GM21447 (cell line): ENCODE results near the gene R3HCC1L.
"Not testable (repeated sequence)": the region's sequence is repeated elsewhere in the genome, so short reads cannot be mapped to it uniquely, and the experiment has no call there.

Experiments used
- ATAC-seq: cut with Tn5 transposase; IDR thresholded peaks from one replicate; pipeline ENCODE4 v1.9.1; 2021; ENCODE audit not compliant: unreplicated experiment

The R3HCC1L gene

GRCh38 chr10:98128802-98129201, 5.7 kb upstream of the R3HCC1L start:
- ATAC-seq, result no peak

- no peak for ATAC-seq
Measured at GRCh38 chr10:98131619-98132018, 2.8 kb upstream of the R3HCC1L start.

- ATAC-seq, result peak; percentile 37
Measured at GRCh38 chr10:98133075-98133752, 1.2 kb upstream of the R3HCC1L start.

- ATAC-seq, result no peak
Measured at GRCh38 chr10:98134117-98134430, 383 bp upstream of the R3HCC1L start.

GRCh38 chr10:98135222-98135899, 904 bp downstream of the R3HCC1L start:
- ATAC-seq, result peak; percentile 2

DNA sequence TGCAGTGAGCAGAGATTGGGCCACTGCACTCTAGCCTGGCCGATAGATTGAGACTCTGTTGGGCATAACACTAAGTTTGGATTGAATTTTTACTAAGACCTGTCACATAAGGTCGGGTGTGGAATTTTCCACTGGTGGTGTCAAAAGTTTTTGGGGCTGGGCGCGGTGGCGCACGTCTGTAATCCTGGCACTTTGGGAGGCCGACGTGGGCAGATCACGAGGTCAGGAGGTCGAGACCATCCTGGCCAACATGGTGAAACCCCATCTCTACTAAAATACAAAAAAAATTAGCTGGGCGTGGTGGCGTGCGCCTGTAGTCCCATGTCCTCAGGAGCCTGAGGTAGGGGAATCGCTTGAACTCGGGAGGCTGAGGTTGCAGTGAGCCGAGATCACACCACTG, 2.3 kb downstream of the R3HCC1L start:
- ATAC-seq, result not testable (repeated sequence)

GRCh38 chr10:98138031-98138430, 3.6 kb downstream of the R3HCC1L start:
- ATAC-seq, result no peak

DNA sequence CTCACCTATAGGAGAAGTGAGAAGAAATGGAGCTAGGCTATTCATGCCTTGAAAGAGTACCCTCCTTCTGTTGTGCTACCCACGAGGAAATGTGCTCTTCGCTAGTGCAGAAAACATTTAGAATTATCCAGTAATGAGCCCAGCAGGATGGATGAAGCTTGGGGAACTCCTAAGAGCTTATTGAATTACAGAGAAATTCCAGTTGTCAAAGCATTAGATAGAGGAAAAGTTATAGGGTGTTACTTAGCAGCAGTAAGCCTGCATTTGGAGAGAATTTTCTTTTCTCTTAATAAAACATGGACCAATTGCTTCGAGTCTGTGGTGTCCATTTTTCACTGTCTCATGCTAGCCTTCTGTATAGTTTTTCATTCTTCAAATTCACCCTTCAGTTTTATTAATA, 5.0 kb downstream of the R3HCC1L start:
- ATAC-seq, result no peak

GRCh38 chr10:98141484-98142073, 7.1 kb downstream of the R3HCC1L start:
- ATAC-seq, result no peak

GRCh38 chr10:98144985-98145384, 10.5 kb downstream of the R3HCC1L start:
- ATAC-seq, result no peak

DNA sequence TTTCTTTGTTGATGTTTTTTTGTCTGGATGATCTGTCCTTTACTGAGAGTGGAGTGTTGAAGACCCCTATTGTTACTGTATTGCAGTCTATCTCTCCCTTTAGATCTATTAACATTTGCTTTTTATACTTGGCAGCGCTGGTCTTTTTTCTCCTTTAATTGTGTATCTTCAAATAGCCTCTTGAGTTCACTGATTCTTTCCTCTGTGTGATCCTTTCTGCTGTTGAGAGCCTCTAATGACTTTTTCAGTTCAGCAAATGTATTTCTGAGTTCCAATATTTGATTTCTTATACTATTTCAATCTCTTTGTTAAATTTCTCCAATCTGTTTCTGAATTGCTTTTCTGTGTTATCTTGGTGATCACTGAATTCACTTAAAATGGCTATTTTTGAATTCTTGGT, 15.4 kb downstream of the R3HCC1L start:
- ATAC-seq, result no peak

- ATAC-seq, result no peak
Measured at GRCh38 chr10:98150544-98150943, 16.1 kb downstream of the R3HCC1L start.

DNA sequence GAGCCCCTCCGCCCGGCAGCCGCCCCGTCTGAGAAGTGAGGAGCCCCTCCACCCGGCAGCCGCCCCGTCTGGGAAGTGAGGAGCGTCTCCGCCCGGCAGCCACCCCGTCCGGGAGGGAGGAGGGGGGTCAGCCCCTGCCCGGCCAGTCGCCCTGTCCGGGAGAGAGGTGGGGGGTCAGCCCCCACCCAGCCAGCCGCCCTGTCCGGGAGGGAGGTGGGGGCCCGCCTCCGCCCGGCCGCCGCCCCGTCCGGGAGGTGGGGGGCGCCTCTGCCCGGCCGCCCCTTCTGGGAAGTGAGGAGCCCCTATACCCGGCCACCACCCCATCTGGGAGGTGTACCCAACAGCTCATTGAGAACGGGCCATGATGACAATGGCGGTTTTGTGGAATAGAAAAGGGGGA, 18.3 kb downstream of the R3HCC1L start:
- ATAC-seq, result not testable (repeated sequence)

DNA sequence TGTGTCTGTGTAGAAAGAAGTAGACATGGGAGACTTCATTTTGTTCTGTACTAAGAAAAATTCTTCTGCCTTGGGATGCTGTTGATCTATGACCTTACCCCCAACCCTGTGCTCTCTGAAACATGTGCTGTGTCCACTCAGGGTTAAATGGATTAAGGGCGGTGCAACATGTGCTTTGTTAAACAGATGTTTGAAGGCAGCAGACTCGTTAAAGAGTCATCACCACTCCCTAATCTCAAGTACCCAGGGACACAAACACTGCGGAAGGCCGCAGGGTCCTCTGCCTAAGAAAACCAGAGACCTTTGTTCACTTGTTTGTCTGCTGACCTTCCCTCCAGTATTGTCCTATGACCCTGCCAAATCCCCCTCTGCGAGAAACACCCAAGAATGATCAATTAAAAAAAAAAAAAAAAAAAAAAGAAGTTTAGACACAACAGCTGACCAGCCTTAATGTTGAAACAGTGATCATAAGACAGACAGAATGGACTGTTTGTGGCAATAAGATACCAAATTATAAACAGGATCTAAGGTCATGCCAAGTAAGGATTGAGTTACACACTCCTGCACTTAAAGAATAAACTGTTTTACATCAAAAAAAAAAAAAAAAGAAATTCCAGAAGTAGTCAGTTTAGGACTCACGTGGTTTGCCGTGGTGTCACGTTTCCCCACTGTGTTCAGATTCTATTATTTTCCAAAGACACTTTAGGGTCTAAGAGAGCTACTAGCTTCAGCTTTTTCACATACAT, 18.9 kb downstream of the R3HCC1L start:
- ATAC-seq, result not testable (repeated sequence)

DNA sequence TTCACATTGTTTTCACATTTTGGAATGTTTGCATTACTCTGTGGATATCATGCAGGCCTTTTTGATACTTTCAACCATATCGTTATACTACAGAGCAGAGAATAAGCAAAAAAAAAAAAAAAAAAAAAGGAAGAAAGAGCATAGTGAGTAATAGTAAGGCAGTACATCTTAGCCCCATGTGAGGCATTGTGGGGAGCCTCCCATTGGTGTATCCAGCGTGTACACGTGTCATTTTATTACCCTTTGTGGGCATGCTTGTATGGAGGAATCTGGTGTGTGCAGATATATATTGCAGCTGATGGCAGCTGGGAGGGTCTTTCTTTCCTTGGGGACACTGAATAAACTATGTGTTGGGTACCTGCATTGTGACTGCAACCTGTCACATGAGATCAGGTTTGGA, 19.6 kb downstream of the R3HCC1L start:
- no peak for ATAC-seq

- ATAC-seq, result no peak
Measured at GRCh38 chr10:98158576-98158975, 24.1 kb downstream of the R3HCC1L start.

GRCh38 chr10:98163941-98164340, 29.5 kb downstream of the R3HCC1L start:
- ATAC-seq, result no peak

DNA sequence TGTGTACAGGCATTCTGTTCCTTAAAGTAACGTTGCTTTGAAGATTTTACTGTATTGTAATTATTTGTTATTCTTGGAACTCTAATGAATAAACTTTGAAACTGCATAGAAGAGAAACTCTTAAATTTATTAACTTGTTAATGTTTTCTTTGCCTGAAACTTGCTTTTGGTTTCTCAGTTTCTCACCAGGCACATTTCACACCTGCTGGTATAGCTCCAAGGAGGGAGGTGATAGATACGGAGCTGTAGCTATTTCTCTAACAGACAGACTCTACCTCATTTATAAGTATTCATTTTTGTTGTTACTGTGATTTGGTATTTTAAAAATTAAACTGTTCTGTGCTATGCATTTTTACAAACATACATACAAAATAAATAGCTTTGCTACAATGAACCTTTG, 32.7 kb downstream of the R3HCC1L start:
- ATAC-seq, result no peak

DNA sequence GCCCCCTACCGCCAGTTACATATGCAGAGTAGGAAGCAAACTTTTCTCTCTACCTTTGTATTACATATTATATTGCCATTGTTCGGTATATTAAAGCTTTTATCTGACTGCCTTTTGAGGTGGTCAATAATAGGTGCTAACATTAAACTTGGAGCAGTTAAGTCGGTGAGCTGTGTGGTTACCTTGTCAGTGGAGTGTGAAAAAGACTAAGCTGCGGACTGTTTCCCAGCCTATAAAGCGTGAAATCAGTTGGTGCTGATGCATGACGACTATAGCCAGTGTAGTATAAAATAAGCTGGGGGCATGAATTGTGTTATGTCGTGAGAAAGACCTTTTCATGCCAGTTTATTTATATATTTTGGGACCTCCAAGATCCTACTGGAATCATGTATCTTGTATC, 33.7 kb downstream of the R3HCC1L start:
- peak; percentile 62 for ATAC-seq

DNA sequence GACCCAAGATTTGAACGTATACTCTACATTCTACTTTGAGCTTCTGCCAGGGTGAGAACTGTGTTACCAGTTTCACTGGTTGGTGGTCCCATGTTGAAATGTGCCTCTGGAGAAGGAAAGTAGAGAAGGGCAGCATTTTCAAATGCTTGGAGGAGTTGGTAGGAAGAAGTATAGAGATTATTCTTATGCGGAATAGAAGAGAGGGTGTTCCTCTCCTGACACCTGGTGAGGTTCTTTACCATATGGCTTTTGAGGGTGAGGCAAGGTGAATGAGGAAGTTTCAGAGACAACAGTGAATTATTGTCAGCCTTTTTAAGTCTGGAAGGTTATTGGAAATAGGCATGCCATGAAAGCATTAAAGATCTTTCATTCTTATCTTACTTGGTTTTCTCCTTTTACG, 34.3 kb downstream of the R3HCC1L start:
- no peak for ATAC-seq

DNA sequence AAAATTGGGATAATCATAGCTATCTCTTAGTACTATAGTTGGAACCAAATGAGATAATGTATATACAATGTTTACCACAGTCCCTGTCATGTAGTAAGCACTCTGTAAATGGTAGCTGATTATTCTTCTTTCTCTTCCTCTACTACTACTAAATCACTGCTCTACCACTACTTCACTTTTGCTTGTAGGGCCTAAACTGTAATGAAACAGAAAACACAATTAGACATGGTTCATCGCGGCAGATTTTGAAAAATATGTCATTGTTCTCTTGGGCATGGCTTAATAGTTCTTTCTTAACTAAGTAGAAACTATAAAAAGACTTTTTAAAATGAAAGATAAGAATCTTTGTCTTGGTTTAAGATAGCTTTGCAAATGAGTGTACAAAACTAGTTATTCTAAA, 34.9 kb downstream of the R3HCC1L start:
- no peak for ATAC-seq
